Hematopoietic multipotent progenitor cell treated with erythropoietin and hydrocortisone succinate and interleukin-3 and kit ligand, for 17 days (in vitro differentiated cells): ENCODE results near the gene ZFPM1.

Source experiments
- DNase-seq: peaks from one replicate; pipeline ENCODE4 v3.0.0-alpha.2; 2015; ENCODE audit warnings: low spot score

ZFPM1 gene

GRCh38 chr16:88568710-88569613, 115.9 kb downstream of the ZFPM1 start:
- DNase-seq = peak; percentile 26

GRCh38 chr16:88569614-88569984, 116.5 kb downstream of the ZFPM1 start:
- no peak for DNase-seq

- peak; percentile 98 for DNase-seq
These were observed 117.1 kb downstream of the ZFPM1 start, which contains the start of gene ZC3H18 for GRCh38 chr16:88569985-88570690. TSS of gene ZC3H18 (plus strand) at chr16:88570403. CDS start at chr16:88577124, 6,721 bp downstream.

GRCh38 chr16:88570691-88571092, 117.6 kb downstream of the ZFPM1 start:
- DNase-seq = peak; percentile 30

- DNase-seq = no peak
These were observed 122.2 kb downstream of the ZFPM1 start for GRCh38 chr16:88575251-88575650.

- DNase-seq = no peak
These were observed 123.2 kb downstream of the ZFPM1 start for GRCh38 chr16:88576307-88576706.

GRCh38 chr16:88577166-88577565, 124.1 kb downstream of the ZFPM1 start:
- no peak for DNase-seq

- DNase-seq = no peak
These were observed 125.6 kb downstream of the ZFPM1 start for GRCh38 chr16:88578446-88579313.

- DNase-seq = no peak
These were observed 127.3 kb downstream of the ZFPM1 start for GRCh38 chr16:88580371-88580770.

- no peak for DNase-seq
These were observed 128.0 kb downstream of the ZFPM1 start for GRCh38 chr16:88581033-88581432.

GRCh38 chr16:88582912-88583575, 130.0 kb downstream of the ZFPM1 start:
- no peak for DNase-seq

GRCh38 chr16:88584676-88585075, 131.6 kb downstream of the ZFPM1 start:
- no peak for DNase-seq

GRCh38 chr16:88585269-88585668, 132.2 kb downstream of the ZFPM1 start:
- no peak for DNase-seq

- no peak for DNase-seq
These were observed 133.0 kb downstream of the ZFPM1 start for GRCh38 chr16:88585927-88586581.
